NCI-H510A treated with DMSO at 0.1 percent for 48 hours (cell line): ENCODE results near the gene LIPA.
"Not testable (repeated sequence)": the region's sequence is repeated elsewhere in the genome, so short reads cannot be mapped to it uniquely, and the experiment has no call there.

ENCODE experiments used
- DNase-seq: peaks from one replicate; lab custom pipeline; 2025; lab: John Stamatoyannopoulos, UW

The LIPA gene

GRCh38 chr10:89251409-89252224 lies at the start of gene LIPA:
TSS of gene LIPA (minus strand) at chr10:89251775. CDS start at chr10:89247648, 4,127 bp downstream.
- peak; percentile 95 for DNase-seq

DNA sequence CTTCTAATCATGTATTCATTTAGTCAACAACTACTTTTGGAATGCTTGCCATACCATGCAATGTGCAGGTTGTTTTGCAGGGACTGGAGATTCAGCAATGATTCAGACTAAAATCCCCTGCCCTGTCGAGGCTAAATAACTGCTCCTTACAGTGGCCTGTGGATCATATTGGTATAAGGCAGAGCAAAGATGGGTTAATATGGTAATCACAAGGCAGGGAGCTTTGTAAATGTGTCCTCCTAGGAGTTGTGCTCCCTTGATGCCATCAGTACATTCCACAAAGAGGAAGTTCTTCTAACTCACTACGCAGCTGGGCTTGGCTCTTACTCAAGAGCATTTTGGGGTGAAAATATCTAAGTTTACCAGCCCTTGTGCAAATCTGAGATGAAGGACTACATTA lies 49.7 kb upstream of the LIPA start:
- no peak for DNase-seq

GRCh38 chr10:89299031-89299430 lies 47.5 kb upstream of the LIPA start:
- no peak for DNase-seq

DNA sequence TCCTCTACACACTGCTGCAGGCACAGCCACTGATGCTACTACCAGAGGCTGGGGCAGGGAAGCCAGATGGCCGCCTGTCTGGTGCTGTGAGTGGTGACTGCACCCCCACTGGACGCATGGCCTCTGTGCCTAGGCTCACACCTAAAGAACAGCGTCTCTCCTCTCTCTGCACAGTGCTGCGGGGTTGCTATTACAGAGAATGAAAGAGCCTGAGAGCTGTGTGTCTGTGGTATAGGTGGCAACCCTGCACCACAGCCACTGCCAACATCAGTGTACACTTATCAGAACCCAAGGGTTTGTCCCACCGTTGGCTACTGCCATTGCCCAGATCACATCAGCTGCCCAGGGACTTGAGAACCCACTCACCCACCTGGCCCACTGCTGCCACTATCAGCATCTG lies 46.2 kb upstream of the LIPA start:
- DNase-seq: no peak

- DNase-seq: no peak
Measured at GRCh38 chr10:89297356-89297755, 45.8 kb upstream of the LIPA start.

GRCh38 chr10:89296220-89296648 lies 44.7 kb upstream of the LIPA start:
- DNase-seq: no peak

DNA sequence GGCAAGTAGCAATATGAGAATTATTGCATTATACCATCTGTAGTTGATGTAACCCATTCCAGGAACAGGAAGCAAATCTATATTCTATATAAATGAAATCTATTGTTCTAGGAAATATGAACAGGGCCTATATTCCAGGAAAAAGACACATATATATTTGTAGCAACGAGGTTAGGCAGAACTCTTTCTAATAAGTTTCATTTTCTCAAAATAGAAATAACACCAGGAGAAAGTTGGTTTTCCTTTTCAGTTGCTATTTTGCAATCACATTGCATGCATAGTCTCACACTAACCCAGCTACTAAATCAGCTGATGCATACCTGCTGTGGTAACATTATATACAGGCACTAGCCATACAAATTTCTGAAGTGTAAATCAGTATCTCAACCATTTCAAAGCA lies 44.0 kb upstream of the LIPA start:
- DNase-seq: no peak

DNA sequence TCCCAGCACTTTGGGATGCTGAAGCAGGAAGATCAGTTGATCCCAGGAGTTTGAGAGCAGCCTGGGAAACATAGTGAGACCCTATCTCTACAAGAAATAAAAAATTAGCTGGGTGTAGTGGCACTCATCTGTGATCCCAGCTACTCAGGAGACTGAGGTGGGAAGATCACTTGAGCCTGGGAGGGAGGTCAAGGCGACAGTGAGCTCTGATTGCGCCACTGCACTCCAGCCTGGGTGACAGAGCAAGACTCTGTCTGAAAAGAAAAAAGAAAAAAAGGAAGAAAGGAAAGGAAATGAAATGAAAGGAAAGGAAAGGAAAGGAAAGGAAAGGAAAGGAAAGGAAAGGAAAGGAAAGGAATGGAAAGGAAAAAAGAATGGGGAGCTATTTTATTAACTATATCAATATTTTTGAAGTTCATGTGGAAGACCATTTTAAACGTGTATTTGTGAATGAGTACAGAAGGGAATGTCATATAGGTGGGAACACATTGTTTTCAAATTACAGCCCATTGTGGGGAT lies 43.2 kb upstream of the LIPA start:
- no peak for DNase-seq

DNA sequence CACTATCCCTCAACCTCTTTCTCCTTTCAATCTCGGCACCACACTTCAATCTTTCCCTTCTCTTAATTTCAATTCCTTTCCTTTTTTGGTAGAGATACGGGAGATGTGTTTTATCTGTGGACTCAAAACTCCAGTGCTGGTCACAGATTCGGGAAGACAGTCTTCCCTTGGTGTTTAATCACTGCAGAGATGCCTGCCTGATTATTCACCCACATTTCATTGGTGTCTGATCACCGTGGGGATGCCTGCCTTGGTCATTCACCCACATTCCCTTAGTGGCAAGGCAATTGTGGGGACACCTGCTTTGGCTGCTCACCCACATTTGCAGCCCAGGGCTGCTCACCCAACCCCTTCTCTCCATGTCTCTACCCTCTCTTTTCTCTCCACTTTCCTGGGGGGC lies 33.7 kb upstream of the LIPA start:
- DNase-seq: not testable (repeated sequence)

DNA sequence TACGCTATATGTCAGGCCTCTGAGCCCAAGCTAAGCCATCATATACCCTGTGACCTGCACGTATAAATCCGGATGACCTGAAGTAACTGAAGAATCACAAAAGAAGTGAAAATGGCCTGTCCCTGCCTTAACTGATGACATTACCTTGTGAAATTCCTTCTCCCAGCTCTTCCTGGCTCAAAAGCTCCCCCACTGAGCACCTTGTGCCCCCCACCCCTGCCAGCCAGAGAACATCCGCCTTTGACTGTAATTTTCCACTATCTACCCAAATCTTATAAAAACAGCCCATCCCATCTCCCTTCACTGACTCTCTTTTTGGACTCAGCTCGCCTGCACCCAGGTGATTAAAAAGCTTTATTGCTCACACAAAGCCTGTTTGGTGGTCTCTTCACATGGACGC lies 33.1 kb upstream of the LIPA start:
- not testable (repeated sequence) for DNase-seq

- peak; percentile 65 for DNase-seq
Measured at GRCh38 chr10:89283936-89284475, 32.4 kb upstream of the LIPA start.

DNA sequence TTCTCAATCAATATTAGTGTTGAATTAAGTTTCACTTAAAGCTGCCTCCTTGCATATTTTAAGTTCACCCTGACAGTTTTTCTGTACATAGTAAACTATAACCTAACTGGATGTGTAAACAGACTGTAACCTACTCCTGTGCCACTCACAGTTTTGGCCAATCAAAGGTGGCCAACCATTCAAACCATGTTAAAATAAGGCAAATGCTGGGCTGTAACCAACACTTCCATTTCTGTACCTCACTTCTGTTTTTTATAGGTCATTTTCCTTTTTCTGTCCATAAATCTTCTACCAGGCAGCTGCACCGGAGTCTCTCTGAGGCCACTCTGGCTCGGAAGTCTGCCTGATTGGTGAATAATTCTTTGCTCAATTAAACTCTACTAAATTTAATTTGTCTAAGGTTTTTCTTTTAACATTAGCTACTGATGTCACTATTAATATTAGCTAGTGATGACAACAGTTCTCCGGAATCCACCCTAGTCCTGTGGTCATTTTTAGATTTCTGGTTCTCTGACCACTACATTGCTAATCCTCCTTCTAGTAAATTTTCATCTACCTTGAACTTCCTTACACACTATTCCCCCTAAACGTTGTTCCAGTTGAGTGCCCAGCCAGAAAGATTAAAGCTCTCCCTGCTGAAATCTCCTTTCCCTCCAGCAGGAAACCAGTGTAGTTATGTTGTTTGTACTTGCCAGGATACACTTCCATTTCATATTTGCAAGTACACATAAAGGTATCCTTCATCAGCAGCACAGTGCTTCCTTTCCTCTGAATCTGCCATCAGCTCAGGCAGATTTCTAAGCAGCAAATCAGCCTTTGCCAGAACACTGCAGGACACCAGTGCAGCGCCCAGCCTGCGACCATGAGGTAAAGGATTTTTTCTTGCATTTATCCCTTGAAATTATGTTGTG lies 31.7 kb upstream of the LIPA start:
- DNase-seq: peak; percentile 65

- DNase-seq: no peak
Measured at GRCh38 chr10:89281606-89282395, 30.2 kb upstream of the LIPA start.

GRCh38 chr10:89280508-89280907 lies 28.9 kb upstream of the LIPA start:
- DNase-seq: no peak

DNA sequence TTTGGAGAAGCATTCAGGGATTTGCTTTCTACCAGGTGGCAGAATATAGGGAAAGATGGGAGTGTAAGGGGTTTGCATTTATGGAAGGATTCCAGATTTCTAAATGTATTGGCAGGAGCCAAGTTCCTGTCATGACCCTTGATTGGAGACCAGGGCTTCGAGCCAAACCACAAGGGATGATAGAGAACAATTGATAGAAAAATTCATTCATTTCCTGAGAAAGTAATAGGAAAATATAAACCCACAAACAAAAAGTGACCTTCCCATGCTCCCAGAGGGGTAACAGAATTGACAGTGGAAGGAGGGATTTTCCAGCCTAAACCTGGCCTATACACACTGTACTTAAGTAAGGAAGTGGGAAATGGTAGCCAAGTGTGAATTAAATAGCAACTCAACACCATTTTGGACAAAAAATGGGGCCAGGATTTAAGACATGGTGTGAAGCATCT lies 27.9 kb upstream of the LIPA start:
- DNase-seq: no peak

GRCh38 chr10:89278900-89279392 lies 27.4 kb upstream of the LIPA start:
- no peak for DNase-seq

GRCh38 chr10:89278034-89278535 lies 26.5 kb upstream of the LIPA start:
- peak; percentile 10 for DNase-seq

DNA sequence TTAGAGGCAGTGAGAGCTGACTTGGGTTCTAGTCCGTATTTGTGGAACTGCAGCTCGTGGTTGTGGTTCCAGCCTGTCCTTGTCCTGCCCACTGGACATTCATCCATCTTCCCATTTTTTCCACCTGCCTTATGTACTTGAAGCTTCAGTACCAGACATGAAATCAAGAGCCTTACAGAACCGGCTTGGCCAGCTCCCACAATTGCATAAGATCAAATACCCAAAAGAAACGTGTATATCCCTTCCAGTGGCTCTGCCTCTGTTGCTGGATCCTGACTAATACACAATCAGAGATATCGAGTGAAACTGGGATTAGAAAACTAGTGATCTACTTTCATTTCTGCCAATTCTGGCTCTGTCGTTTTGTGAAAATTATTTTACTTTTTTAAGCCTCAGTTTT lies 23.8 kb upstream of the LIPA start:
- peak; percentile 93 for DNase-seq

DNA sequence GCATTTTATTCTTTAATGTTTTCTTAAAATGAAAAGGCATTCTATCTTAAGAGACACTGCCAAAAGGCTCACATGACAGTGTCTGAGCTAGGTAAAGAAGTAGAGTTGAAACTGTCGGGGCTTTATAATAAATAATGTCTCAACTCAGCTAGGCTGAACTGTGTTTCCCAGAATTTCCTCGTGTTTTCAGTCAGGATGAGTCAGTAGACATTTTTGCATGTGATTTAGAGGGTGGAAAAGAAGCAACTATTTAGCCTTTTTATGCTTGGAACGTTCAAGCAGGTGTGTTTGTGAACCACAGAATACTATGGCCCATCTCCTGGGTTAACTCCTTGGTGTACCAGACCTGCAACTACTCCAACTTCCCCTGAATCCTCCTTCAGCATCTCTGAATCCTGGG lies 23.4 kb upstream of the LIPA start:
- no peak for DNase-seq

- DNase-seq: no peak
Measured at GRCh38 chr10:89273680-89274079, 22.1 kb upstream of the LIPA start.

GRCh38 chr10:89271532-89271931 lies 20.0 kb upstream of the LIPA start:
- no peak for DNase-seq
